ENCODE measurements around the gene CENPQ. TPM values are rescaled to one million over a fixed set of nuclear protein-coding genes. Genes with fewer than 3 reads are reported as not detected.

CENPQ gene
- total and polyA plus RNA-seq, 4 donors: 0.70 to 3.5 (median 1.4) TPM

DNA sequence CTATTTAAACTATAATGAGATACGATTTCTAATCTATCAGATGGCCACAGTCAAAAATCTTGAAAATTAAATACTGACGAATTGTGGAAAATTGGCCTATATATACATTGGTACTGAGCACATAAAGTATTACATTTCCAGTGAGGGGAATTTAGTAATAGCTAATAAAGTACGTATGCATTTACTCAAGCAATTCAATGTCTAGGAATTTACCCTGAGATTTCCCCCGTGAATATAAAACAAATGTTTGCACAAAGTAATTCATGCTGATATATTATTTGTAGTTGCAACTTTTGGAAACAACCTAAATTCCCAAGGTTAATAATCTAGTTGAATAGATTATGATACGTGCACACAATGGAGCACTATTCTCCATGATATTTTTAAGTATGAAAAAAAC lies 72.6 kb downstream of the CENPQ start:
- 82% methylated on average over 5 of the region's 5 CpGs for WGBS
- Histone ChIP-seq H3K27ac (ENCODE audit: low read depth in 1 of 2, low read length in 2 of 2) (no peak overlapping the region), H3K9ac (ENCODE audit: low read depth in 1 of 2, low read length in 2 of 2) (no peak overlapping the region), H3K4me1 (ENCODE audit: control insufficient read depth in 4 of 4, insufficient read depth in 4 of 4, low read length in 3 of 4) (peaks cover 0 to 4% (median 2%) of the 10 kb centered on the region in 4 donors), H3K9me3 (ENCODE audit: control insufficient read depth in 4 of 4, low read length in 3 of 4) (no peaks in the 10 kb centered on the region), H3K27me3 (ENCODE audit: control insufficient read depth in 4 of 4, insufficient read depth in 4 of 4, low read length in 3 of 4) (no peaks in the 10 kb centered on the region), H3K36me3 (ENCODE audit: control insufficient read depth in 4 of 4, insufficient read depth in 3 of 4, low read depth in 1 of 4, low read length in 3 of 4) (peaks cover 0 to 1% (median 0%) of the 10 kb centered on the region in 4 donors), H3K4me3 (ENCODE audit: low read depth in 1 of 3, low read length in 3 of 3) (no peak overlapping the region)
- no peak for DNase-seq (ENCODE audit: low spot score)
- TF ChIP-seq, protein P1, sequence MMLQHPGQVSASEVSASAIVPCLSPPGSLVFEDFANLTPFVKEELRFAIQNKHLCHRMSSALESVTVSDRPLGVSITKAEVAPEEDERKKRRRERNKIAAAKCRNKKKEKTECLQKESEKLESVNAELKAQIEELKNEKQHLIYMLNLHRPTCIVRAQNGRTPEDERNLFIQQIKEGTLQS (IDR thresholded peaks at IDR 0.05): no peak
- TF ChIP-seq, protein P2, sequence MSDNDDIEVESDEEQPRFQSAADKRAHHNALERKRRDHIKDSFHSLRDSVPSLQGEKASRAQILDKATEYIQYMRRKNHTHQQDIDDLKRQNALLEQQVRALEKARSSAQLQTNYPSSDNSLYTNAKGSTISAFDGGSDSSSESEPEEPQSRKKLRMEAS (IDR thresholded peaks at IDR 0.05): no peak

GRCh38 chr6:49539102-49539501 lies 75.9 kb downstream of the CENPQ start:
- no peaks in the 10 kb centered on the region for H3K27me3 ChIP-seq (ENCODE audit: control insufficient read depth in 4 of 4, insufficient read depth in 4 of 4, low read length in 3 of 4)
- H3K9ac ChIP-seq (ENCODE audit: low read depth in 1 of 2, low read length in 2 of 2): no peak overlapping the region
- TF ChIP-seq TAF1 (conservative IDR thresholded peaks at IDR 0.05) (no peak), RXRA (IDR thresholded peaks at IDR 0.05) (no peak), SP1 (IDR thresholded peaks at IDR 0.05) (no peak), RAD21 (IDR thresholded peaks at IDR 0.05) (no peak), REST (IDR thresholded peaks at IDR 0.05) (no peak), FOXA1 (IDR thresholded peaks at IDR 0.05) (no peak), FOXA2 (IDR thresholded peaks at IDR 0.05) (no peak), HNF4G (IDR thresholded peaks at IDR 0.05) (no peak), EGR1 (IDR thresholded peaks at IDR 0.05; ENCODE audit: low read depth in 2 of 2) (no peak)
- TF ChIP-seq, protein P2 (IDR thresholded peaks at IDR 0.05): no peak
- H3K4me1 ChIP-seq (ENCODE audit: control insufficient read depth in 4 of 4, insufficient read depth in 4 of 4, low read length in 3 of 4): no peaks in the 10 kb centered on the region
- no peak for DNase-seq (ENCODE audit: low spot score)
- H3K36me3 ChIP-seq (ENCODE audit: control insufficient read depth in 4 of 4, insufficient read depth in 3 of 4, low read depth in 1 of 4, low read length in 3 of 4): peaks cover 0 to 1% (median 0%) of the 10 kb centered on the region in 4 donors
- no peak overlapping the region for H3K4me3 ChIP-seq (ENCODE audit: low read depth in 1 of 3, low read length in 3 of 3)
- WGBS: 96% methylated on average over 3 of the region's 3 CpGs
- no peak overlapping the region for H3K27ac ChIP-seq (ENCODE audit: low read depth in 1 of 2, low read length in 2 of 2)
- no peaks in the 10 kb centered on the region for H3K9me3 ChIP-seq (ENCODE audit: control insufficient read depth in 4 of 4, low read length in 3 of 4)

DNA sequence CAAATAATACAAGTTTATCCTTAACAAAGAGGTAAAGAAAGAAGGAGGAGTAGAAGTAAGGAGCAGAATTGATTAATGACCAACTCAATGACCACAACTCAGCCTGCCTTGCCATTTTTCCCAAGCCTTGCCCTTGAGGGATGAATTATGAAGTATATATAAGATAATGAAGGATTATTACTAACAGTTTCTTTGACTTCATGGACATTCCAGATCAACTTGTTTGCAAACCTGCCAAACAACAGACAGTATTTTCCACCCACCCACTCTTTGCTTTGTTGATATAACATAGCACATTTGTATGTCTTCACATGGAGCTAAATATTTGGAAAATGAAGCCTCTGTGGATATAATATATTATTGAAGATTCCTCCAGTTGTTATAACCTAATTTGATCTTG lies 77.4 kb downstream of the CENPQ start:
- Histone ChIP-seq H3K27me3 (ENCODE audit: control insufficient read depth in 4 of 4, insufficient read depth in 4 of 4, low read length in 3 of 4) (no peaks in the 10 kb centered on the region), H3K27ac (ENCODE audit: low read depth in 1 of 2, low read length in 2 of 2) (no peak overlapping the region), H3K4me3 (ENCODE audit: low read depth in 1 of 3, low read length in 3 of 3) (no peak overlapping the region), H3K4me1 (ENCODE audit: control insufficient read depth in 4 of 4, insufficient read depth in 4 of 4, low read length in 3 of 4) (no peaks in the 10 kb centered on the region), H3K9me3 (ENCODE audit: control insufficient read depth in 4 of 4, low read length in 3 of 4) (no peaks in the 10 kb centered on the region), H3K36me3 (ENCODE audit: control insufficient read depth in 4 of 4, insufficient read depth in 3 of 4, low read depth in 1 of 4, low read length in 3 of 4) (peaks cover 0 to 1% (median 0%) of the 10 kb centered on the region in 4 donors), H3K9ac (ENCODE audit: low read depth in 1 of 2, low read length in 2 of 2) (no peak overlapping the region)
- no peak for DNase-seq (ENCODE audit: low spot score)
- TF ChIP-seq TAF1 (conservative IDR thresholded peaks at IDR 0.05) (no peak), CTCF (IDR thresholded peaks at IDR 0.05; ENCODE audit: low read depth, low read length, missing input control) (no peak), NR2F2 (IDR thresholded peaks at IDR 0.05) (no peak), SP1 (IDR thresholded peaks at IDR 0.05) (no peak), HNF4A (conservative IDR thresholded peaks at IDR 0.05) (no peak), REST (IDR thresholded peaks at IDR 0.05) (no peak), FOXA1 (IDR thresholded peaks at IDR 0.05) (no peak), FOXA2 (IDR thresholded peaks at IDR 0.05) (no peak), YY1 (IDR thresholded peaks at IDR 0.05) (no peak)
- TF ChIP-seq, protein P3, sequence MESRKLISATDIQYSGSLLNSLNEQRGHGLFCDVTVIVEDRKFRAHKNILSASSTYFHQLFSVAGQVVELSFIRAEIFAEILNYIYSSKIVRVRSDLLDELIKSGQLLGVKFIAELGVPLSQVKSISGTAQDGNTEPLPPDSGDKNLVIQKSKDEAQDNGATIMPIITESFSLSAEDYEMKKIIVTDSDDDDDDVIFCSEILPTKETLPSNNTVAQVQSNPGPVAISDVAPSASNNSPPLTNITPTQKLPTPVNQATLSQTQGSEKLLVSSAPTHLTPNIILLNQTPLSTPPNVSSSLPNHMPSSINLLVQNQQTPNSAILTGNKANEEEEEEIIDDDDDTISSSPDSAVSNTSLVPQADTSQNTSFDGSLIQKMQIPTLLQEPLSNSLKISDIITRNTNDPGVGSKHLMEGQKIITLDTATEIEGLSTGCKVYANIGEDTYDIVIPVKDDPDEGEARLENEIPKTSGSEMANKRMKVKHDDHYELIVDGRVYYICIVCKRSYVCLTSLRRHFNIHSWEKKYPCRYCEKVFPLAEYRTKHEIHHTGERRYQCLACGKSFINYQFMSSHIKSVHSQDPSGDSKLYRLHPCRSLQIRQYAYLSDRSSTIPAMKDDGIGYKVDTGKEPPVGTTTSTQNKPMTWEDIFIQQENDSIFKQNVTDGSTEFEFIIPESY (IDR thresholded peaks at IDR 0.05): no peak
- TF ChIP-seq, protein P1 (IDR thresholded peaks at IDR 0.05): no peak

Measured in liver (tissue), 9 donors.